Karpas-422 (cell line): ENCODE data around the gene PIAS1. TPM values are rescaled to one million over a fixed set of nuclear protein-coding genes. Genes with fewer than 3 reads are reported as not detected.
"Not testable (repeated sequence)": the region's sequence is repeated elsewhere in the genome, so short reads cannot be mapped to it uniquely, and the experiment has no call there.

Source experiments
- DNase-seq: peaks from one replicate; pipeline ENCODE4 v3.0.0-alpha.2; 2015
- H2AFZ ChIP-seq: fragments of 200-600 bp; sonication (generic); 2 replicates; pipeline ENCODE4 v1.6.1; 2014; ENCODE audit warnings: antibody characterized with exemption, low read length, mixed read lengths
- H3K27ac ChIP-seq: fragments of 200-600 bp; sonication (generic); 2 replicates; pipeline ENCODE4 v1.5.1; 2014; ENCODE audit warnings: mild to moderate bottlenecking, low read length, moderate library complexity
- H3K27me3 ChIP-seq: fragments of 200-600 bp; sonication (generic); 2 replicates; pipeline ENCODE4 v1.6.1; 2014; ENCODE audit warnings: low read length, mixed read lengths
- H3K36me3 ChIP-seq: fragments of 200-600 bp; sonication (generic); 2 replicates; pipeline ENCODE4 v1.6.1; 2014; ENCODE audit warnings: low read length, mixed read lengths; ENCODE audit not compliant: insufficient read depth
- H3K4me1 ChIP-seq: fragments of 200-600 bp; sonication (generic); 2 replicates; pipeline ENCODE4 v1.6.1; 2014; ENCODE audit warnings: mild to moderate bottlenecking, low read length, mixed read lengths
- H3K4me2 ChIP-seq: fragments of 200-600 bp; sonication (generic); 2 replicates; pipeline ENCODE4 v1.6.1; 2014; ENCODE audit warnings: low read length, low read depth, mild to moderate bottlenecking; ENCODE audit not compliant: poor library complexity, severe bottlenecking
- H3K4me3 ChIP-seq: fragments of 200-600 bp; sonication (generic); 2 replicates; pipeline ENCODE4 v1.5.1; 2014; ENCODE audit warnings: mild to moderate bottlenecking, antibody characterized with exemption, low read length, mixed read lengths
- H3K79me2 ChIP-seq: fragments of 200-600 bp; sonication (generic); 2 replicates; pipeline ENCODE4 v1.6.1; 2014; ENCODE audit warnings: mild to moderate bottlenecking, low read length, mixed read lengths
- H3K9ac ChIP-seq: fragments of 200-600 bp; sonication (generic); 2 replicates; pipeline ENCODE4 v1.6.0; 2014; ENCODE audit warnings: low read length
- H3K9me2 ChIP-seq: fragments of 200-600 bp; sonication (generic), shearing (Covaris generic); replicated peaks from 2 replicates; pipeline ENCODE4 v1.6.0; 2014; ENCODE audit warnings: mild to moderate bottlenecking, low read length, moderate library complexity; ENCODE audit not compliant: insufficient read depth
- H3K9me3 ChIP-seq: fragments of 300-700, 200-600 bp; sonication (generic); 2 replicates; pipeline ENCODE4 v1.6.1; 2014; ENCODE audit warnings: low read length, mixed read lengths
- H4K20me1 ChIP-seq: fragments of 200-600 bp; sonication (generic); 2 replicates; pipeline ENCODE4 v1.6.1; 2014; ENCODE audit warnings: mild to moderate bottlenecking, antibody characterized with exemption, low read length, low read depth; ENCODE audit not compliant: insufficient read depth
- total RNA-seq: library from RNA; depleted of rRNA; stranded (reverse); fragments of >200 nt; shearing (Covaris generic); gene quantifications from 2 replicates; pipeline ENCODE4 v1.2.3, GENCODE V29; 2014; ENCODE audit warnings: low replicate concordance

PIAS1 gene
- total RNA-seq, 1 experiment from 2014 or later, result 106 TPM

GRCh38 chr15:68224546-68225250, 170.6 kb downstream of the PIAS1 start:
- Histone ChIP-seq H3K27ac (peak overlapping the region; percentile 61), H4K20me1 (no peaks in the 10 kb centered on the region), H3K79me2 (peaks cover 74% of the 10 kb centered on the region), H3K27me3 (no peaks in the 10 kb centered on the region), H3K4me1 (peaks cover 32% of the 10 kb centered on the region), H3K9me3 (peaks cover 5% of the 10 kb centered on the region; the same call in 1 of the 2 replicates), H2AFZ (no peak overlapping the region), H3K9me2 (no peaks in the 10 kb centered on the region), H3K36me3 (peaks cover 6% of the 10 kb centered on the region), H3K4me2 (peak overlapping the region; percentile 36), H3K4me3 (no peak overlapping the region), H3K9ac (0 out of 2 replicates have a peak overlapping the region, but pooled peaks have one; percentile 3)
- DNase-seq, result peak; percentile 64

DNA sequence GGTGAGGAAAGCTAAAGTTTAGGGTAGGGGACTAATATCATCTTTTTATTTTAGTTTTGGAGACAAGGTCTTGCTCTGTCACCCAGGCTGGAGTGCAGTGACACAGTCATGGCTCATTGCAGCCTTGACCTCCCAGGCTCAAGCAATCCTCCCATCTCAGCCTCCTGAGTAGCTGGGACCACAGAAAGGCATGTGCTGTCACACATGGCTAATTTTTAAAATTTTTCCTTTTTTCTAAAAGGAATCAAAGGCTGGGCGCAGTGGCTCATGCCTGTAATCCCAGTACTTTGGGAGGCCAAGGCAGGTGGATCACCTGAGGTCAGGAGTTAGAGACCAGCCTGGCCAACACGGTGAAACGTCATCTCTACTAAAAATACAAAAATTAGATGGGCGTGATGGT, 171.3 kb downstream of the PIAS1 start:
- H3K4me3 ChIP-seq, H2AFZ ChIP-seq, H4K20me1 ChIP-seq, H3K9ac ChIP-seq, H3K9me2 ChIP-seq, H3K36me3 ChIP-seq, DNase-seq, H3K27me3 ChIP-seq, H3K9me3 ChIP-seq: not testable (repeated sequence)
- H3K4me1 ChIP-seq, result peaks cover 39% of the 10 kb centered on the region
- H3K4me2 ChIP-seq, result peak overlapping the region; percentile 36
- peaks cover 67% of the 10 kb centered on the region for H3K79me2 ChIP-seq
- H3K27ac ChIP-seq, result peak overlapping the region; percentile 61

GRCh38 chr15:68227643-68228142, 173.6 kb downstream of the PIAS1 start:
- H3K9me2 ChIP-seq, result no peaks in the 10 kb centered on the region
- H2AFZ ChIP-seq, result no peak overlapping the region
- H3K27me3 ChIP-seq, result no peaks in the 10 kb centered on the region
- H3K4me2 ChIP-seq, result peak overlapping the region; percentile 100
- H3K27ac ChIP-seq, result no peak overlapping the region; the same call in 1 of the 2 replicates
- no peak for DNase-seq
- H3K79me2 ChIP-seq, result peaks cover 64% of the 10 kb centered on the region
- peaks cover 5% of the 10 kb centered on the region; the same call in 1 of the 2 replicates for H3K9me3 ChIP-seq
- peak overlapping the region; percentile 98 for H3K9ac ChIP-seq
- peaks cover 43% of the 10 kb centered on the region for H3K4me1 ChIP-seq
- H4K20me1 ChIP-seq, result no peaks in the 10 kb centered on the region
- peak overlapping the region; percentile 89 for H3K4me3 ChIP-seq
- H3K36me3 ChIP-seq, result peaks cover 6% of the 10 kb centered on the region

GRCh38 chr15:68228143-68228970, 174.2 kb downstream of the PIAS1 start:
- Histone ChIP-seq H3K9me2 (no peaks in the 10 kb centered on the region), H3K79me2 (peaks cover 58% of the 10 kb centered on the region), H3K9ac (peak overlapping the region; percentile 98), H3K4me3 (peak overlapping the region; percentile 89), H4K20me1 (no peaks in the 10 kb centered on the region), H3K27me3 (no peaks in the 10 kb centered on the region), H3K27ac (peak overlapping the region; percentile 79), H3K36me3 (peaks cover 2% of the 10 kb centered on the region; the same call in 1 of the 2 replicates), H3K9me3 (peaks cover 2% of the 10 kb centered on the region; the same call in 1 of the 2 replicates), H2AFZ (peak overlapping the region; percentile 100; the same call in 1 of the 2 replicates), H3K4me1 (peaks cover 43% of the 10 kb centered on the region), H3K4me2 (peak overlapping the region; percentile 100)
- peak; percentile 63 for DNase-seq

- H2AFZ ChIP-seq, result peak overlapping the region; percentile 100; the same call in 1 of the 2 replicates
- no peaks in the 10 kb centered on the region for H3K27me3 ChIP-seq
- peak; percentile 74 for DNase-seq
- no peaks in the 10 kb centered on the region for H4K20me1 ChIP-seq
- peak overlapping the region; percentile 89 for H3K4me3 ChIP-seq
- peak overlapping the region; percentile 79 for H3K27ac ChIP-seq
- no peaks in the 10 kb centered on the region for H3K36me3 ChIP-seq
- peak overlapping the region; percentile 100 for H3K4me2 ChIP-seq
- peaks cover 43% of the 10 kb centered on the region for H3K4me1 ChIP-seq
- peak overlapping the region; percentile 98 for H3K9ac ChIP-seq
- peaks cover 52% of the 10 kb centered on the region for H3K79me2 ChIP-seq
- no peaks in the 10 kb centered on the region for H3K9me3 ChIP-seq
- H3K9me2 ChIP-seq, result no peaks in the 10 kb centered on the region
Measured at GRCh38 chr15:68228971-68229385, 174.9 kb downstream of the PIAS1 start.

GRCh38 chr15:68229386-68230156, 175.5 kb downstream of the PIAS1 start, which contains the start of gene CLN6:
Gene CLN6, minus strand, starts transcription at chr15:68229728. Its CDS starts 144 bp downstream, at chr15:68229584.
- peak within 1 kb of the TSS; percentile 79 for H3K27ac ChIP-seq
- H3K9me2 ChIP-seq, result no peaks in the 10 kb centered on the region
- peak; percentile 95 for DNase-seq
- H3K79me2 ChIP-seq, result peaks cover 46% of the 10 kb centered on the region
- H3K9me3 ChIP-seq, result no peaks in the 10 kb centered on the region
- no peaks in the 10 kb centered on the region for H4K20me1 ChIP-seq
- peak within 1 kb of the TSS; percentile 89 for H3K4me3 ChIP-seq
- peak within 1 kb of the TSS; percentile 100; the same call in 1 of the 2 replicates for H2AFZ ChIP-seq
- H3K4me1 ChIP-seq, result peaks cover 41% of the 10 kb centered on the region
- peak within 1 kb of the TSS; percentile 98 for H3K9ac ChIP-seq
- peak within 1 kb of the TSS; percentile 100 for H3K4me2 ChIP-seq
- H3K36me3 ChIP-seq, result no peaks in the 10 kb centered on the region
- no peaks in the 10 kb centered on the region for H3K27me3 ChIP-seq

- DNase-seq, result no peak
Measured at GRCh38 chr15:68230157-68231100, 176.3 kb downstream of the PIAS1 start.

More at GRCh38 chr15:68230157-68231100, 176.3 kb downstream of the PIAS1 start:
- peak overlapping the region; percentile 98 for H3K9ac ChIP-seq
- H3K27ac ChIP-seq, result no peak overlapping the region
- no peaks in the 10 kb centered on the region for H4K20me1 ChIP-seq
- H3K4me2 ChIP-seq, result peak overlapping the region; percentile 100
- H3K4me3 ChIP-seq, result peak overlapping the region; percentile 89
- H3K36me3 ChIP-seq, result no peaks in the 10 kb centered on the region
- H3K79me2 ChIP-seq, result peaks cover 38% of the 10 kb centered on the region
- peak overlapping the region; percentile 100; the same call in 1 of the 2 replicates for H2AFZ ChIP-seq
- H3K9me2 ChIP-seq, result no peaks in the 10 kb centered on the region
- peaks cover 32% of the 10 kb centered on the region for H3K4me1 ChIP-seq
- no peaks in the 10 kb centered on the region for H3K9me3 ChIP-seq
- H3K27me3 ChIP-seq, result no peaks in the 10 kb centered on the region
